OCI-LY7 (cell line): ENCODE data around the gene URB2.

ENCODE experiments used
- EZH2phosphoT487 ChIP-seq: fragments of 200-600 bp; sonication (generic); IDR thresholded peaks from 2 replicates; pipeline ENCODE4 v1.6.1; 2018; ENCODE audit warnings: low read depth, borderline replicate concordance, mild to moderate bottlenecking, mixed run types, antibody characterized with exemption, low read length, moderate library complexity, mixed read lengths
- TF ChIP-seq, protein P1 (sequence below): fragments of 200-600 bp; sonication (generic); conservative IDR thresholded peaks from 2 replicates; pipeline ENCODE4 v1.5.1; 2014; ENCODE audit warnings: mild to moderate bottlenecking, antibody characterized with exemption, low read length, moderate library complexity, mixed read lengths

DNA sequence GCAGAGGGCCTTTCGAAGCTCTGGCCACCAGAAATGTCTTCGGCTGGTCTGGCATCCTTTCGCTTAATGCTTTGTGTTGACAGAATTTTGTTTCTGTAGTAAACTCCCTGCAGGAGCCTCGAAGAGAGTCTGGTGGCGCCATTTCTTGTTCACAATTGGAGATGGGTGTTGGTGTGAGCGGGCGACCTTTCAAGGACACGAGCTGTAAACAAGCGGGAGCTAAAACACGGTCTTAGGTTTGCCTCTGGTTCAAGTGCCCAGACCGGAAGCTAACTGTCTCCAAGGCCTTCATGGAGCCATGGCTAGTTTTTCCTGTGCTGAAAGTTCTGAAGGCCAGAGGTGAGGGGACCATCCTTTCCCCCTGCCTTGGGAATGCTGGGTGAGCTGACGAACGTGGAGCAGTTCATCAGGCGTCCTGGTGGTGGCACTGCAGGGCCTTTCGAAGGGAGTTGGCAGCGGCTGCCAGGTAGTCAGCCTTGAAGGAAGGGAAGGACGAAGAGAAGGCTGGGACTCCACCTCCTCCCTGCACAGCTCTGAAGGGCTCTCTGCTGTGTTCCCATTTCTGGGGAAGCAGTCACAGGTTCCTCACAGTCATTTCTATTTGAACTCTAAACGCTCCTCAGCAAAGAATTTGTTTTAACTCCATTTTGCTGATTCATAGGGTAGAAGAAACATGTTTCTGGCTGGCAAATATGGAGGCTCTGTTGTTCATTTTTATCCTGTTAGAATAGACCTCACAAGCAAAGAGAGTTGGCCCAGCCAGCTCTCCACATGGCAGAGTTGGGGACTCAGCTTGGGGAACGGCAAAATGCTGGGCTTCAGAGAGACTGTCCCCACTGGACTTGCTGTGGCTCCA, 35.2 kb downstream of the URB2 start:
- TF ChIP-seq, protein P1, sequence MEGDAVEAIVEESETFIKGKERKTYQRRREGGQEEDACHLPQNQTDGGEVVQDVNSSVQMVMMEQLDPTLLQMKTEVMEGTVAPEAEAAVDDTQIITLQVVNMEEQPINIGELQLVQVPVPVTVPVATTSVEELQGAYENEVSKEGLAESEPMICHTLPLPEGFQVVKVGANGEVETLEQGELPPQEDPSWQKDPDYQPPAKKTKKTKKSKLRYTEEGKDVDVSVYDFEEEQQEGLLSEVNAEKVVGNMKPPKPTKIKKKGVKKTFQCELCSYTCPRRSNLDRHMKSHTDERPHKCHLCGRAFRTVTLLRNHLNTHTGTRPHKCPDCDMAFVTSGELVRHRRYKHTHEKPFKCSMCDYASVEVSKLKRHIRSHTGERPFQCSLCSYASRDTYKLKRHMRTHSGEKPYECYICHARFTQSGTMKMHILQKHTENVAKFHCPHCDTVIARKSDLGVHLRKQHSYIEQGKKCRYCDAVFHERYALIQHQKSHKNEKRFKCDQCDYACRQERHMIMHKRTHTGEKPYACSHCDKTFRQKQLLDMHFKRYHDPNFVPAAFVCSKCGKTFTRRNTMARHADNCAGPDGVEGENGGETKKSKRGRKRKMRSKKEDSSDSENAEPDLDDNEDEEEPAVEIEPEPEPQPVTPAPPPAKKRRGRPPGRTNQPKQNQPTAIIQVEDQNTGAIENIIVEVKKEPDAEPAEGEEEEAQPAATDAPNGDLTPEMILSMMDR, result peak; percentile 94
- TF ChIP-seq EZH2phosphoT487, result no peak
